ENCODE data around the gene KCNH5.

DNA sequence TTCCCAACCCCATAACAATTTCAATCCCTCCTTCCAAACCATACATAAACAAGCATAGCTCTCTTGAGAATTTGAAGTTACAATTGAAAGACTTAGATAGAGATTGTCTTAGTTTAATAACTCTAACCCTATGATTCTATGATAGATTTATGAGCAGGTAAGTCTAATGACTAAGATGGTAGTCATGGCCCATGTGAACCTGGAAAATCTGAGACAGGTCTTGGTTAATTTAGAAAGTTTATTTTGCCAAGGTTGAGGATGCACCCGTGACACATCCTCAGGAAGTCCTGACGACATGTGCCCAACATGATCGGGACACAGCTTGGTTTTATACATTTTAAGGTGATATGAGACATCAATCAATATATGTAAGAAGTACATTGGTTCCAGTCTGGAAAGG, 248.8 kb downstream of the KCNH5 start:
- TF ChIP-seq, protein P1, sequence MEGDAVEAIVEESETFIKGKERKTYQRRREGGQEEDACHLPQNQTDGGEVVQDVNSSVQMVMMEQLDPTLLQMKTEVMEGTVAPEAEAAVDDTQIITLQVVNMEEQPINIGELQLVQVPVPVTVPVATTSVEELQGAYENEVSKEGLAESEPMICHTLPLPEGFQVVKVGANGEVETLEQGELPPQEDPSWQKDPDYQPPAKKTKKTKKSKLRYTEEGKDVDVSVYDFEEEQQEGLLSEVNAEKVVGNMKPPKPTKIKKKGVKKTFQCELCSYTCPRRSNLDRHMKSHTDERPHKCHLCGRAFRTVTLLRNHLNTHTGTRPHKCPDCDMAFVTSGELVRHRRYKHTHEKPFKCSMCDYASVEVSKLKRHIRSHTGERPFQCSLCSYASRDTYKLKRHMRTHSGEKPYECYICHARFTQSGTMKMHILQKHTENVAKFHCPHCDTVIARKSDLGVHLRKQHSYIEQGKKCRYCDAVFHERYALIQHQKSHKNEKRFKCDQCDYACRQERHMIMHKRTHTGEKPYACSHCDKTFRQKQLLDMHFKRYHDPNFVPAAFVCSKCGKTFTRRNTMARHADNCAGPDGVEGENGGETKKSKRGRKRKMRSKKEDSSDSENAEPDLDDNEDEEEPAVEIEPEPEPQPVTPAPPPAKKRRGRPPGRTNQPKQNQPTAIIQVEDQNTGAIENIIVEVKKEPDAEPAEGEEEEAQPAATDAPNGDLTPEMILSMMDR (IDR thresholded peaks at IDR 0.05), result no peak
- no peak for TF ChIP-seq POLR2AphosphoS5 (IDR thresholded peaks at IDR 0.05)
- TF ChIP-seq POLR2A (IDR thresholded peaks at IDR 0.05; ENCODE audit: low read depth), result no peak
